ENCODE data around the gene NXN. TPM values are rescaled to one million over a fixed set of nuclear protein-coding genes. Genes with fewer than 3 reads are reported as not detected.

Gene NXN
- total RNA-seq, result 100 to 1,000 TPM in 1 of 4 donors, 10 to 100 TPM in 3; 10.6 to 222 (median 13.8) TPM

DNA sequence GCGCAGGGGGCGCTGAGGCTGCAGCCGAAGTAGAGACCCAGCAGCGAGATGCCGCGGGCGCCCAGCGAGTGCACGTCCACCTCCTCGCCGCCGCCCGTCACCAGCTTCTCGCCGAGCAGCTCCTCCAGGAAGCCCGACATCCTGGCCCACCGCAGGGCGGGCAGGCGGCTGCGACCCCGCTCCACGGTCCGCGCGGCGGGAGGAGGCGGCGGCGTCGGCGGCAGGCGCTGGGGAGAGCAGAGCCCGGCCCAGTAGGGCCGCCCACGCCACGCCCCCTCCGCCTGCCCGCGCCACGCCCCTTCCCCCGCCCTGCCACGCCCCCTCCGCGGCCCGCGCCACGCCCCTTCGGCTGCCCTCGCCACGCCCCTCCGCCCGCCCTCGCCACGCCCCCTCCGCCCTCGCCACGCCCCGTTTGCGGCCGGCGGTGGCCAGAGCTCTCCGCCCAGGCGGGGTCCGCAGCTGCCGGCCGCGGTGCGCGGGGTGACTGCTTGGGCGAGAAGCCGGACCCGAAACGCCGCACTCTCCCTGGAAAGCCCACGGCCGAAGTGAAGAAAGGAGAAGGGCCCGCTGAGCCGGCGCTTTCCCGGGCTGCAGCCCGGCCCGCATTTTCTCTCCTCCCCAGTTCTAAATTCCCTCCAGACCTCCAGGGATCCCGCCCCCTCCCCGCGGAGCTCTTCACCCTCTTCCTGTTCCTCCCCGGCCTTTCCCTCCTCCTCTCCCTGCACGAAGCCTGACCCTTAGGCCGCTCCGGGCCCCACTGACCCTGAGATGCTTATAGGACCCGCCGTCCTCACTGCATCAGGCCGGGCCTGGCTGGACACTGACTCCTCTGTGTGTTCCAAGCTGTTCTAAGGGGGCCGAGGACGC lies at the start of gene NXN:
TSS of gene NXN (minus strand) at position 238 of the 867 bp plus-strand sequence.
- Histone ChIP-seq H3K27me3 (peaks cover 34% of the 10 kb centered on the region), H3K9me3 (no peaks in the 10 kb centered on the region), H3K27ac (peak within 1 kb of the TSS; percentile 80 to 91 (median 90)), H3K36me3 (no peaks in the 10 kb centered on the region), H3K4me3 (peak within 1 kb of the TSS; percentile 56 to 84 (median 68)), H3K4me1 (peaks cover 0 to 37% (median 20%) of the 10 kb centered on the region in 4 donors)
- intact Hi-C loops (cut with DNase I; ENCODE audit: low total_unique reads), result loop anchor here (10.0 kb wide), 2 partner anchors 65 to 95 kb away; no protein-coding TSS in a partner anchor
- TF ChIP-seq EP300 (IDR thresholded peaks at IDR 0.05; ENCODE audit: low read depth) (no peak), POLR2AphosphoS5 (IDR thresholded peaks at IDR 0.05) (peak; percentile 28 to 76 (median 54)), POLR2A (IDR thresholded peaks at IDR 0.05) (peak; percentile 27)
- TF ChIP-seq, protein P1, sequence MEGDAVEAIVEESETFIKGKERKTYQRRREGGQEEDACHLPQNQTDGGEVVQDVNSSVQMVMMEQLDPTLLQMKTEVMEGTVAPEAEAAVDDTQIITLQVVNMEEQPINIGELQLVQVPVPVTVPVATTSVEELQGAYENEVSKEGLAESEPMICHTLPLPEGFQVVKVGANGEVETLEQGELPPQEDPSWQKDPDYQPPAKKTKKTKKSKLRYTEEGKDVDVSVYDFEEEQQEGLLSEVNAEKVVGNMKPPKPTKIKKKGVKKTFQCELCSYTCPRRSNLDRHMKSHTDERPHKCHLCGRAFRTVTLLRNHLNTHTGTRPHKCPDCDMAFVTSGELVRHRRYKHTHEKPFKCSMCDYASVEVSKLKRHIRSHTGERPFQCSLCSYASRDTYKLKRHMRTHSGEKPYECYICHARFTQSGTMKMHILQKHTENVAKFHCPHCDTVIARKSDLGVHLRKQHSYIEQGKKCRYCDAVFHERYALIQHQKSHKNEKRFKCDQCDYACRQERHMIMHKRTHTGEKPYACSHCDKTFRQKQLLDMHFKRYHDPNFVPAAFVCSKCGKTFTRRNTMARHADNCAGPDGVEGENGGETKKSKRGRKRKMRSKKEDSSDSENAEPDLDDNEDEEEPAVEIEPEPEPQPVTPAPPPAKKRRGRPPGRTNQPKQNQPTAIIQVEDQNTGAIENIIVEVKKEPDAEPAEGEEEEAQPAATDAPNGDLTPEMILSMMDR (IDR thresholded peaks at IDR 0.05), result no peak
- in situ Hi-C loops (cut with MboI; ENCODE audit: low pct_ligation_motif_present in 1 of 4, low pct_unique_long_range_greater_than_20kb in 1 of 4, low sequenced_read_pairs in 3 of 4), result loop anchor here (10.0 kb wide), 2 partner anchors 185 to 195 kb away; partner anchors contain the start of genes GLOD4 (in 2 of the 4) and MRM3 (in 2 of the 4)
- peak; percentile 92 for DNase-seq
- whole genome bisulfite sequencing, 2 donors (ENCODE audit: low coverage in 1 of 2), result 2% methylated on average over 47 of the region's 94 CpGs; no CpG with 5 or more reads in 1 of the 2 donors

DNA sequence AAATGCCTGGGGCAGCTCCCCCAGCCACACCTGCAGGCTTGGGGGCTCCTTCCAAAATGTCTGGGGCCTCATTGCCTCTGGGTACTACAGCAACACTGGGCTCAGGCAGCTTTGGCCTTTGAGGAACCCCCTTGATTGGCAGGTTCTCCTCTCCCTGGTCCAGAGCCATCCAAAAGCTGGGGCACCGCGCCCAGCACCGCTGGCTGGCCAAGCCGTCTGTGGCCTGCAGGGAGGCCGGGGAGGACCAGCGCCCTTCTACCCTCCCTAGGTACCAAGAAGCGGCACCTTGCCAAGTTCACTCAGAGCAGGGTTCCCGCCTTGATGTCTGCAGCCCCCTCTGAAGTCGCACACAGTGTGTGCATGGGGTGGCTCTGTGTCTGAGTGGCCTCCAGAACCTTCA lies 47.5 kb upstream of the NXN start:
- H3K27ac ChIP-seq, result no peak overlapping the region
- 93% methylated on average over 7 of the region's 9 CpGs; no CpG with 5 or more reads in 1 of the 2 donors for WGBS, 2 donors (ENCODE audit: low coverage in 1 of 2)
- peaks cover 3 to 34% (median 12%) of the 10 kb centered on the region in 4 donors for H3K4me1 ChIP-seq
- H3K27me3 ChIP-seq, result no peaks in the 10 kb centered on the region
- TF ChIP-seq POLR2A (IDR thresholded peaks at IDR 0.05) (no peak), POLR2AphosphoS5 (IDR thresholded peaks at IDR 0.05) (no peak), EP300 (IDR thresholded peaks at IDR 0.05; ENCODE audit: low read depth) (no peak)
- TF ChIP-seq, protein P1 (IDR thresholded peaks at IDR 0.05), result no peak
- in situ Hi-C loops (cut with MboI; ENCODE audit: low pct_ligation_motif_present in 1 of 4, low pct_unique_long_range_greater_than_20kb in 1 of 4, low sequenced_read_pairs in 3 of 4), result no loop called here
- DNase-seq, result no peak
- H3K9me3 ChIP-seq, result no peaks in the 10 kb centered on the region
- H3K36me3 ChIP-seq, result peaks cover 0 to 16% (median 3%) of the 10 kb centered on the region in 4 donors
- no peak overlapping the region for H3K4me3 ChIP-seq
- intact Hi-C loops (cut with DNase I; ENCODE audit: low total_unique reads), result no loop called here

DNA sequence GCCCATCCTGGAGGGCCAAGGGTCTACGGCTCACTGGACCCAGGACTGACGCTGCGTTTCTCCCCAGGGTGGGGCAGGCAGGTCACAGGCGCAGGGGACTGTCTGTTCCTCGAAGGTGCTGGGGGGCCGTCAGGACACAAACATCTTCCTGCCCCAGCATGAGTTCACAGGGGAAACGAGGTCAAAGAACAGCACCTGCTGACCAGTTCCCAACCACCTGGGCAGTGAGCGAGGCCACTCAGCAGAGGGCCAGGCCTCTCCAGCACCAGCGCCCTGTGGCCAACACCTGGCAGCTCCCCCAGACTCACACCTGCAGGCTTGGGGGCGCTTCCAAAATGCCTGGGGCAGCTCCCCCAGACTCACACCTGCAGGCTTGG lies 47.0 kb upstream of the NXN start:
- in situ Hi-C loops (cut with MboI; ENCODE audit: low pct_ligation_motif_present in 1 of 4, low pct_unique_long_range_greater_than_20kb in 1 of 4, low sequenced_read_pairs in 3 of 4), result no loop called here
- Histone ChIP-seq H3K4me3 (no peak overlapping the region), H3K27me3 (no peaks in the 10 kb centered on the region), H3K9me3 (no peaks in the 10 kb centered on the region), H3K27ac (no peak overlapping the region), H3K4me1 (peaks cover 3 to 31% (median 11%) of the 10 kb centered on the region in 4 donors), H3K36me3 (peaks cover 0 to 16% (median 3%) of the 10 kb centered on the region in 4 donors)
- intact Hi-C loops (cut with DNase I; ENCODE audit: low total_unique reads), result no loop called here
- no peak for TF ChIP-seq POLR2AphosphoS5 (IDR thresholded peaks at IDR 0.05)
- DNase-seq, result no peak
- 95% methylated on average over 8 of the region's 10 CpGs; no CpG with 5 or more reads in 1 of the 2 donors for WGBS, 2 donors (ENCODE audit: low coverage in 1 of 2)

DNA sequence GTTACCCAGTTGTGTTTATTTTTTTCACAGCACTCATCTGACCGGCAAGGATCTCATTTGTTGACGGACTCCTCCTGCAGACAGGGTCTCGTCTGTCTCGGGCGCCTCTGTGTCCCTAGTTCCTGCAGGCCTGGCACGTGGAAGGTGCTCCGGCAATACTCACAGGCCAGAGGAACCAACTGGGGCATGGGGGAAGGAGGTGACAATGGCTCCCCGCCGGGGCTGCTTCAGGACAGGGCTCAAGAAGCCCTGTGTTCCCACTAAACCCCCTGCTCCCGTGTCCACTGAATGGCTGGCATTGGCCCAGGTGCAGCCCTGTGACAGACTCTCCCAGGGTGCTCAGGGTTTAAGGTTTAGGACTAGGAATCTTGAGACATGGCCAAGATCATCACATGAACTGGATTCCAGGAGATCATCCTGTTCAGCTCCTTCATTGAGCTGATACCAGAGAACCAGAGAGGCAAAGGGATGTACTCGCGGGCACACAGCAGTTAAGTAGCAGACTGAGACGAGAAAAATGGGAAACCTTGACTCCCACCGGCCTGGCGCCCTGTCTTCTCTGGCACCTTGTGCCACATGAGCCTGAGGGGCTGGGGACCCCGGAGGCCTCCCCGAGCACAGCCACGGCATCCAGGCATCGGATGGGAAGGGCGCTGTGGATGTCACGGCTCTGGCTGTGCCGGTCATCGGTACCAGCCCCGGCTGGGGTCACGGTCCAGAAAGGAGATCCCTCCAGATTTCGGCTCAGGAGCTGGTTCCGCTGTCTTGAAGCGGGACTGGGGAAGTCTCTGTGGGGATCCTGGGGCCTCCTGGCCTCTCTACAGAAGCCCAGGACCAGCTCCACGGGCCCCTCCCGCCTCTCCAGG lies 46.4 kb upstream of the NXN start:
- 90 to 100% methylated on average over 1 to 28 of the region's 30 CpGs for WGBS, 2 donors (ENCODE audit: low coverage in 1 of 2)
- H3K4me1 ChIP-seq, result peaks cover 3 to 34% (median 8%) of the 10 kb centered on the region in 4 donors
- no peak overlapping the region for H3K27ac ChIP-seq
- no peaks in the 10 kb centered on the region for H3K9me3 ChIP-seq
- TF ChIP-seq, protein P1 (IDR thresholded peaks at IDR 0.05), result no peak
- TF ChIP-seq POLR2AphosphoS5 (IDR thresholded peaks at IDR 0.05) (no peak), POLR2A (IDR thresholded peaks at IDR 0.05) (no peak), EP300 (IDR thresholded peaks at IDR 0.05; ENCODE audit: low read depth) (no peak)
- in situ Hi-C loops (cut with MboI; ENCODE audit: low pct_ligation_motif_present in 1 of 4, low pct_unique_long_range_greater_than_20kb in 1 of 4, low sequenced_read_pairs in 3 of 4), result no loop called here
- H3K36me3 ChIP-seq, result peaks cover 0 to 16% (median 3%) of the 10 kb centered on the region in 4 donors
- no peaks in the 10 kb centered on the region for H3K27me3 ChIP-seq
- intact Hi-C loops (cut with DNase I; ENCODE audit: low total_unique reads), result no loop called here
- DNase-seq, result no peak
- H3K4me3 ChIP-seq, result no peak overlapping the region

Measured in transverse colon (tissue), 4 donors.